Endometrial microvascular endothelial cells (primary cell): ENCODE results near the gene CTAG1A. TPM values are rescaled to one million over a fixed set of nuclear protein-coding genes. Genes with fewer than 3 reads are reported as not detected.
"Not testable (repeated sequence)": the region's sequence is repeated elsewhere in the genome, so short reads cannot be mapped to it uniquely, and the experiment has no call there.

ENCODE experiments used
- in situ Hi-C: cut with HindIII; loops from 2 replicates; pipeline ENCODE4 v1.10.0; 2017; ENCODE audit warnings: low sequenced_read_pairs, low pct_unique_long_range_greater_than_20kb; ENCODE audit errors: inconsistent ontology term
- total RNA-seq: library from RNA; depleted of rRNA; stranded (reverse); fragments of >200 nt; gene quantifications from one replicate; pipeline ENCODE4 v1.2.3, GENCODE V29; 2015; ENCODE audit errors: inconsistent ontology term

CTAG1A gene
- not detected for total RNA-seq

DNA sequence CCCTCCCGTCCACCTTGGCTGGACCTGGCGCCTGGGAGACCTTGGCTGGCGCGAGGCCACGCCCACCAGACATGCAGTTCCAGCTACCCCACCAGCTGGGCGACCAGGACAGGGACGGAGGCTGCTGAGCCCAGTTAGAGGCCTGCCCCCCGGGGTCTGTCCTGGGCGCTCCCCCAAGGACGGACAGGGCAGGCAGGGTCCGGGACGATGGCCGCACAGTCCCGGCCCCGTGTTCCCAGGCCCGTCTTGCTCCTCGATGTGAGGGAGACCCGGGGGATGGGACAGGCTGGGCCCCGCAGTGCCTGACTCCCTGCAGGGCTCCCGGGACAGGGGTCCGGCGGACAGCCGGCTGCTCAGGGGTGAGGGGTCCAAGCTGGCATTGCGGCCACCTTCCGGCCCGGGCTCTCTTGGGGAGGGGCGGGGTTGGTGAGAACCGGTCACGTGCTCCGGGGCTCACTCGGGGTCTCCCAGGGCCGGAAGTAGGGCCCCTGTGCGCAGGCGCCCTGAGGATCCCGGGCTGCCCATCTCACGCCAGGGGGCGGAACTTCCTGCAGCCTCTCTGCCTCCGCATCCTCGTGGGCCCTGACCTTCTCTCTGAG is at the start of gene CTAG1A:
CTAG1A (plus strand) TSS at position 549 of the 599 bp plus-strand sequence. CDS start 74 bp downstream, outside the sequence.
- in situ Hi-C loops: not testable (repeated sequence)

DNA sequence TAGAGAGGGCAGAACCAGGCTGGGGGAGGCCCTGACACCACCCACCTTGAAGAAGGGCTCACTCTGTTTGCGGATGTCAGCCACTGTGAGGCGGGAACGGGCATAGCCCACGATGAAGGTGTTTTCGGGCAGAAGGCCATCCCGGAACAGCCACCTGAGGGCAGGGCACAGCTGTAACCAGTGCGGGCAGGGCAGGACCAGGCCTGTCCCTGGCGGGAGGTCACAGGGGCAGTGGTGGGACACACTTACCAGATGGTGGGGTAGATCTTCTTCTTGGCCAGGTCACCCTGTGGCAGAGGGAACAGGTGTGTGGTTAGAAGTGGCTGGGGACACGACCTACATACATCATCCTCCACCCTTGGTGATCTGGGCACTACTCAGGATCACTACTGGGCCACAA is 49.0 kb upstream of the CTAG1A start:
- in situ Hi-C loops: no loop called here

DNA sequence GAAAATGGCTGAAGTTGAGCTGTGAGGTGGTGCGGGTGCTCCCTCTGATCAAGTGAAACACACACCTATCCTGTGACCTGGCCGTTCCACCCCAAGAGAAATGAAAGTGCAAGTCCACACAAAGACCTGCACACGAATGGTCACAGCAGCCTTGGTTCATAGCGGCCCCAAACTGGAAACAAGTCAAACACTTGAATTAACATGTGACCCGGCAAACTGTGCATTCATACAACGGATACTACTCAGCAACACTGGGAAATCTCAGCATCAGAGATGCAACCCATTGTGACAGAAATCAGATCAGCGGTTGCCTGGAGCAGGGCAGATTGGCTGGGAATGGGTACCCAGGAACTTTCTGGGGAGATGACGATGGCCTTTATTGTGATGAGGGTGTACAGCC is 45.9 kb upstream of the CTAG1A start:
- in situ Hi-C loops: no loop called here

DNA sequence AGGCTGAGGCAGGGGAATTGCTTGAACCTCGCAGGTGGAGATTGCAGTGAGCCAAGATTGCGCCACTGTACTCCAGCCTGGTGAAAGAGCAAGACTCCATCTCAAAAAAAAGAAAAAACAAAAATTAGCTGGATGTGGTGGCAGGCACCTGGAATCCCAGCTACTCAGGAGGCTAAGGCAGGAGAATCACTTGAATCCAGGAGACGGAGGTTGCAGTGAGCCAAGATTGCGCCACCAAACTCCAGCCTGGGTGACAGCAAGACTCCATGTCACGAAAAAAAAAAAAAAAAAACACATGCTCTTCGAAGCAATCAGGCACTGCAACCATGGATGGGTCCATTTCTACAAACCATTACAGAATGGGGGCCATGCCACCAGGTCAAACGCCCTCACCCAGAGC is 44.6 kb upstream of the CTAG1A start:
- in situ Hi-C loops: not testable (repeated sequence)

DNA sequence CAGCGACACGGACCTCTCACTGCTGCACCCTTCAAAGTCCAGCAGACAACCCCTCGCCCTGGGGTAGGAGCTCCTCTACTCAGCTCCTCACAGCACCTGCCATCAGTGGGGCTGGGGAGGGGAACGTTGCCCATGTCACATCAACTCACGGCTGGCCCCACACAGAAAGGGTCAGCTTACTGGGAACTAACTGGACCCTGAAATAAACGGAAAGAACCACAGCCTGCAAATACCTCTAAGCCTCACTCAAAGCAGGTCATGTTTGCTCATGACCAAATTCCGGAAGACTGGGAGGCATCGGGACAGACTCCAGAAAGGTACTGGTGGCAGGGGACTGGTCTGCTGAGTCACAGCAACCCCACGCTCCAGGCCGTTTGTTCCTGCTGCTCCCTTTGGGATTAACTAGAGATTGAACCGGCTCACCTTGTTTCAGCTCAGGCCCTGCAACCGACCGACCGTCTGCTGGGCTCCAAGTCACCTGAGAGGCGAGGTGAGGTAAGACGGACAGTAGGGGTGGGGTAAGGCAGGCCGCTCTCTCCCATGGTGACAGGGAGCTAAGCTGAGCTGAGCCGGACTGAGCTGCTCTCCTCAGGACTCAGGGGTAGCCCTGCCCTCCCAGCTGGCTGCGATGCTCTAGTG is 43.9 kb upstream of the CTAG1A start:
- in situ Hi-C loops: no loop called here

DNA sequence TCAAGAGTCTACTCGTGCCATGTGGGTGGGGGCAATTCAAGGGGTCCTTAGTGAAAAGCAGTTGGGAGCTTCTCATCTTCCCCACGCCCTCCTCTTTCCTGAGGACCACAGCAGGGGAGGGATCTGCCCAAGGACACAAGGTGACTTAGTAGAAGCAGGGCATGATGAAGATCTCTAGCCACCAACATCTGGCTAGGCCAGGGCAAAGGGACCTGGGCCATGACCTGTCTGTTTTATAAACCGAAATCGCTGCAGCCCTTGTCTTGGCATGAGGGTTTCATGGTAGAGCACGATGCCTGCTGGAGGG is 43.4 kb upstream of the CTAG1A start:
- in situ Hi-C loops: no loop called here

DNA sequence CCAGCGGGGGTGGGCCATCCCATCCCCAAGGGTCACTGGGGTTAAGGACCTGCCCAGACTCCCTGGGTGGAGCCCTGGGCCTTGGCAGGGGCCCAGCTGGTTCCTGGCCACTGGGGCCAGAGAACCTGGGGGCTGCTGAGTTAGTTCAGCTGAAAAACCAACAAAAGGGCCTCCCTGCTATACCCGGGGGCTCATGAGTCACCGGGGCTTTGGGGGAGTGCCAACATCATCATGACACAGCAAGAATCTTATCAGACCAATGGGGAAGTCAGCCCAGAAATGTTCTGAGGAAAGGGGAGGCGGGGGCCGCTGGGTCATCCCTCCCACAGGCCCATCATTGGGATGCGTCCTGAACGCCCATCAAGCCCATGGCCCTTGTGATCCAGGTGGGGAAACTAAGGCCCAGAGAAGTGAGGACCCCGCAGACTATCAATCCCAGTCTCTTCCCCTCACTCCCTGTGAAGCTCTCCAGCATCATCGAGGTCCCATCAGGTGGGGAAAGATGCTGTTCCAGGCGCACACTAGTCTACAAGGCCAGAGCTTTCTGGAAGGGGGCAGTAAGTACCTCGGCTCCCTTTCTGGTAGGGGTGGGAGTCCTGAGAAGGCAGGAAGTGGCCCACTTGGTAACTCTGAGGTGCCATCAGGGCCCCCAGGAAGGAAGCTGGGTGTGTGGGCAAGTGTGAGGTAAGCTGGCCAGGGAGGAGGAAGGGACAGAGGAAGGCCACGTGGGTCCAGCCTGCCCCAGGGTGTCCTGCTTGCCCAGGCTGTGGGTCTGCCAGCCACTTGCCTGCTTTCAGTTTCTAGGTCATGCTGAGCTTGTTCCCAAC is 42.8 kb upstream of the CTAG1A start:
- in situ Hi-C loops: no loop called here

DNA sequence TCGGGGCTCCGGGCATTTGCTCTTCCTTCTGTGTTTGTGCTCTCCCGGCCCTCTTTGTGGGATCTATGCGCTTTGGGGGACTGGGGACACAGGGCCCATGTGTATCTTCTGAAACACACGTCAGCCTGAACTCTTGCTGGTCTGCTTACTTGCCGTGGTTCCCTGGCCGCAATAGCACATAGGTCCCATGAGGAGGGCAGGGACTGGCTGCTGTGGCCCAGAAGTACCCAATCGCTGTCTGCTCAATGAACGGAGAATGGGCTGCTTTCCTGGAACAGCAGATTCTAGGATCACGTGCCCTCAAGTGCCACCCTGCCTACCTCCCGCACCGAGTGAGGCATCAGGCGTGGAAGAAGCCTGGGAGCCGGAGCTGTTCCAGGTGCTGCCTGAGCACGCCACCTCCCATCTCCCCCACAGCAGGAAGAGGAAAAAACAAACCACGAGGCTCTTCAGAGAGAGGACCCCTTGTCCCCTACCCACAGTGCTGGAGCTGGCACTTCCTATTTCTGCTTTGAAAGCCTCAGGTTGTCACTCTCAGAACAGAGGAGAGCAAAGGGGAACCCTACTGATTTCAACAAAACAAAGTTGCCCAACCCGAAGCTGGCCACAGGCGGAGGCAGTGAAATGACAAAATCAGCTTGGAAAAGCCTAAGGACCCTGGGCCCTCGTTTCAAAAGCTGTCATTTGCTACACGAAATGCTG is 42.1 kb upstream of the CTAG1A start:
- in situ Hi-C loops: no loop called here

DNA sequence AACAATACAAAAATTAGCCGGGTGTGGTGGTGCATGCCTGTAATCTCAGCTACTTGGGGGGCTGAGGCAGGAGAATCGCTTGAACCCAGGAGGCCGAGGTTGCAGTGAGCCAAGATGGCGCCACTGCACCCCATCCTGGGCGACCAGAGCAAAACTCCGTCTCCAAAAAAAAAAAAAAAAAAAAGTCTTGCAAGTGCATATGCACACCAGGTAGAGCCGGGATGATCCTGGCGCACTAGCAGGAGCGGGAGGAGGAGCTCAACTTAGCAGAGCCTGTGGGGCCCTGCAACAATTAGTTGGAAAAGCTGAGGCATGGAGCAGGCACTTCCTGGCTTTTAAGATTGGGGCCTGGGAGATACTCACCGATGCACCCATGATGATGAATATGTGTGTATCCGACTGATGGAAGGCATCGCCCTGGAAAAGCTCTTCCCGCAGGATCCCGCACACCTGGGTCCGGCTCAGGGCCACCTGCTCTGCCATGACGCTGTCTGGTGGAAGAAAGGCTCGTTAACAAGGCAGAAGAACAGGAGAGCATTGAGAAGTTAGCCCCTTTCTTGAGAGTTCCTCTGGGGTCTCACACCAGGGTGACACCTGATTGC is 39.2 kb upstream of the CTAG1A start:
- in situ Hi-C loops: no loop called here

DNA sequence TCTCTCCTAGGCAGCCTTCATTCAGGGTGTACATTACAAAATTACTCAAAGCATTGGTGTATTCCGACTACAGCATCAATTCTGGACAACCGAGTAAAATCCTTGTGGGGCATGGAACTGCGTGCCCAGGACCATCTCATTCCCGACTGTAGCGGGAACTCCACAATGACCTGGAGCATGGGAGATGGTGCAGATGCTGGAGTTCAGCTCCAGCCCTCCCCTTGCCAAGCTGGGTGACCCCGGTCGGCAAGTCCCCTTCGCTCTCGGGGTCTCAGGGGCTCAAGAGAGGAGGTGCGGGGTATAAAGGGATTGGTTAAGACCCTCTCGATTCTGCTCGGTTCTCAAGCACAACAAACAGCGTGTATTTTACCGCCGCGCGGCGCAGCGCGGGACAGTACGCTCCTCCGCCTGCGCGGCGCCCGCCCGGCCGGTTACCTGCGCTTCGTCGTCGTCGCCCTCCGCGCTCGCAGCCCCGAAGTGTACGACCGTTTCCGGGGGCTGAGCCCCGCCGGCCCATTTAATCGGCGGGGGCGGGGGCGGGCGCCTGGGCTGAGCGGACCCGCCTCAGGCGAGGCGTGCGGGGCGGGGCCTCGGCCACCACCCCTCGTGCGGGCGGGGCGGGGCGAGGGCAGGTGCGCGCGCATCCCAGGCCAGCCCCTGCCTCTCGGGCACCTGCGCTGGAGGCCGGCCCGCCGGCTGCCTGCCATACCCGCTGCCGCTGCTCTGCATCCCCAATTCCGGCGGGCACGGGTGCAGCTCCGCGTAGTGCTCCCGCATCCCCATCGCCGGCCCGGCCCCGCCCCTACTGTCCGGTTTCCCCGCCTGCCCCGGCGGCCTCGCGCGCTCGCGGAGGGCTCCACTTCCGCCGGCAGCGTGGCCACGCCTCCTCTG is 38.3 kb upstream of the CTAG1A start, which contains the start of gene G6PD:
G6PD (minus strand) TSS at position 493 of the 891 bp plus-strand sequence. CDS start 691 bp downstream, outside the sequence.
- in situ Hi-C loops: no loop called here

DNA sequence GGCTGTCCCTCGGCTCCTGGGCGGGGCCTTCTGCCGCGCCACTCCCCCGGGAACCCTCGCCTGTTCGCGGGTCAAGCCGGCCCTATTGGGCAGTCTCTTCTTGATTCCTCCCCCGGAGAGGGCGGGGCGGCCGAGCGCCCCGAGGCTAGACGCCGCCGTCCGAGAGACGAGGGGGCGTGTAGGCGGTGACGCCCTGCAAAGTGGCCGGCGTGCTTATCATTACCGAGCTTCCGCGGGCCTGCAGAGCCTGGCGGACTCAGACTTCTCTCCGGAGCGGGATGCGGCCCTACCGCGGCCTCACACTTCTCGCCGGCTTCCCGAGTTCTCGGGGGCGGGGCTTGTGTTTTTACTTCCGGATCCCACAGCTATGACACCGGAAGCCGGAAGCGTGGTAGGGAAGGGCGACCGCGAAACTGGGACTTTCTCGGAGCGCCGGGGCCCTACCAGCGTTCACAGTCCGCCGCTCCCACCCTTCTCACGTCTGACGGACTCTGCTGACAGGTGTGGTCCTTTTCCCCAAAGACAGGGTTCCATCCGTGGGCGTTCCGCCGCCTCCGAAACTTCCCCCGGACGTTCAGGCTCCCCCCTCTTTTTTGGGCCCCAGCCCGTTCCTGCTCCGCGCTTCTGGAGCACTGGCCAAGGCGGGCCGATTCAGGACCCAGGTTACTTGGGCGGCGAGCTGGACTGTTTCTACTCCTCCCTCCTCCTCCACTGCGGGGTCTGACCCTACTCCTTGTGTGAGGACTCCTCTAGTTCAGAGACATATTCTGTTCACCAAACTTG is 37.5 kb upstream of the CTAG1A start, which contains the start of gene IKBKG:
IKBKG (plus strand) TSS at position 376 of the 783 bp plus-strand sequence. CDS start 4,383 bp downstream, outside the sequence.
- in situ Hi-C loops: no loop called here

DNA sequence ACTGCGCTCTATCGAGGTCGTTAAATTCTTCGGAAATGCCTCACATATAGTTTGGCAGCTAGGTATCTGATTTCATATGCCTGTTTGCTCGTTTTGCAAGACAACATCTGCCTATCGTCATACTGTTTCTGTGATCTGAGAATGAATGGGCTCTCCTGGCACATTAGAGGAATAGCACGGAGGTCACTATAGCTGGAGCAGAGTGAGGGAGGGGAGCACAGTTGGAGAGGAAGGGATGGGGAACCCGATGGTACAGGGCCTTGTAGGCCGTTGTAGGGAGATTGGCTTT is 37.0 kb upstream of the CTAG1A start:
- in situ Hi-C loops: no loop called here

DNA sequence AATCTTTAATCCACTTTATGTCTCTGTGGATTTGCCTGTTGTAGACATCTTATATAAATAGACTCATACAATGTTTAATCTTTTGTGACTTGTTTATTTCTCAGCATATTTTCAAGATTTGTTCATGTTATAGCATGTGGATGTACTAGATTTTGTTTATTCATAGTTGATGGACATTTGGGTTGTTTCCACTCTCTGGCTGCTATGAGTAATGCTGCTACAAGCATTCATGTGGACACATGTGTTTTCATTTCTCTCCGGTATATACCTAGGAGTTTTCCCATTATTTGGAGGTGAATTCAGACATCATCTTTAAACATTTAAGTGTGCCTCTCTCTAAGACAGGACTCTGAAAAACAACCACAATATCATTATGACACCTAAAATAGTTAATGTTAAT is 35.2 kb upstream of the CTAG1A start:
- in situ Hi-C loops: no loop called here

DNA sequence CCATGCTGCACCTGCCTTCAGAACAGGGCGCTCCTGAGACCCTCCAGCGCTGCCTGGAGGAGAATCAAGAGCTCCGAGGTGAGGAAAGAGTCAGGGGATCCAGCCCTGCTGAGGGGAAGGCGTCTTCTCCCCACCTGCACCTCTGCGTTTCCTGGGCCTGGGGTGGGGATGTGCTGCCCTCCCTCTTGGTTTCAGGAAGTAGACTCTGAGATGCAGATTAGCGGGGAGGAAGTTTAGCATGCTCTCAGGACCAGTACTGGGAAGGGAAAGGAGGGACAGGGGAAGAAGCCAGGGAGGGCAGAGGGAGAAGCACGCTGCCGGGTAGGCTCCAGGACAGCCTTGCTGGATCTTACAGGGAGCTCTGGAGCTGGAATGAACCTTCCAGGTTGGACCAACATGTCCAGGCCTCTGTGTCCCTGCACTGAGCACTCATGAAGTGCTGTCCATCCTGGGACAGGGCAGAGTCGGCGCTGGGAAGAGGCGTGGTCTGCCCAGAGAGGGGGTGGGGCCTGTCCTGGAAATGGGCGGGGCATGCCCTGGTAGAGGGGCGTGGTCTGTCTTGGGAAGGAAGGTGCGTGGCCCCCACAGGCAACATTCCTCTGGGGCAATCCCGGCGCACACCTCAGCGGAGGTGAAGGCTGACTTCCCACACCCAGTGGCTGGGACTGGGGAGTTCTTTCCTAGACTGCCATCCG is 32.7 kb upstream of the CTAG1A start:
- in situ Hi-C loops: not testable (repeated sequence)

DNA sequence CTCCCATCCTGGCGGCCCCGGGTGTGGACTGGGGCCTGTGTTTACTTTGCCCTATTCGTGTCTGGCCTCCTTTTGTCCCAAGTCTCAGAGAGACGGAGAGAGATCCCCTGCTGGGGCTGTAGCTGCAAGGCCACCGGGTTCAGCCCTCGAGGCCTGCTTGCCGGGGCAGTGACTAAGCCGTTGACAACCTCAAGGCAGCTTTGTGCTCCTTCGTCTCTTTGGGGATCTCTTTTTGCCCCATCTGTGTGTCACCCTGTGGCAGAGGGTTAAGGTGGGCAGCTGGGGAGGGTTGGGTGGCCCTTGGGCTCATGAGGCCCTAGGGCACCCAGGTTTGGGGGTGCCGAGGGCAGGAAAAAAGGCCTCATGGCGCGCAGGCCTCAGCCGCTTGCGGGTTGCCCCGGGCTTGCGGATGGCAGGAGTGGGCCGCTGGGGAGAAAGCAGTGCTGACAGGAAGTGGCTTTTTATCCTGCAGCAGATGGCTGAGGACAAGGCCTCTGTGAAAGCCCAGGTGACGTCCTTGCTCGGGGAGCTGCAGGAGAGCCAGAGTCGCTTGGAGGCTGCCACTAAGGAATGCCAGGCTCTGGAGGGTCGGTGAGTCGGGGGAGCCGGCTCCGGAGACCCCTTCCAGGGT is 26.8 kb upstream of the CTAG1A start:
- in situ Hi-C loops: not testable (repeated sequence)

DNA sequence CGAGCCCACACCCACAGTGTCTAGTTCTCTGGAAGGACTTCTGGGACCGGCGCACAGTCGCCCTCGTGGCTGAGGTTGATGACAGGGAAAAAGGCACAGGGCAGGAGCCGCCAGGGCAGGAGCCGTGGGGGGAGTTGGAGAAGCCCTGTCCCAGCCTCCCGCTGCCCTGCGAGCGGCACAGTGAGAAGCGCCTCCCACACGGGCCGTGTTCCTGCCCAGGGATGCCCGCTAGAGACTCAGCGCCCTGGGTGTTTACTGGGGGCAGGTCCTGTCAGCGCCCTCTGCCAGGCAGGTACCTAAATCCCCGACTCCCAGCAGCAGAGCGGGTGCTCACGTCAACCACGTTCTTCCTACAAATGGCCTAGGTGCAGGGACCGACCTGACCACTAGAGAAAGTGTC is 26.0 kb upstream of the CTAG1A start:
- in situ Hi-C loops: not testable (repeated sequence)

DNA sequence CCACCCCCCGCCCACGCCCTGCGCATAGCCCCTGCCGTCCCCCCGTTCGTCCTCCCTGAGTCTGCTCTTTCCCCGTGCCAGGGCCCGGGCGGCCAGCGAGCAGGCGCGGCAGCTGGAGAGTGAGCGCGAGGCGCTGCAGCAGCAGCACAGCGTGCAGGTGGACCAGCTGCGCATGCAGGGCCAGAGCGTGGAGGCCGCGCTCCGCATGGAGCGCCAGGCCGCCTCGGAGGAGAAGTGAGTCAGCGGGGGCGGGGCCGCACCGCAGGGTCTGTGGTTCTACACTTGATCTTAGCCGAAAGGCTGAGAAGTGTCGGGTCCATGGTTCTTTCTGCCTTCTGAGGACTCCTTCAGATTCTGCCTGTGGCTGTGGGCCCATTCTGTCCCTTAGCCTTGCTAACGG is 24.6 kb upstream of the CTAG1A start:
- in situ Hi-C loops: not testable (repeated sequence)
